Neuron (in vitro differentiated cells): ENCODE data around the gene GIMAP1.
"Not testable (repeated sequence)": the region's sequence is repeated elsewhere in the genome, so short reads cannot be mapped to it uniquely, and the experiment has no call there.

Experiments
- H2AFZ ChIP-seq: one replicate; pipeline ENCODE4 v1.6.1; 2013; ENCODE audit warnings: low read depth, mild to moderate bottlenecking, inconsistent platforms, low read length, moderate library complexity
- H3K27me3 ChIP-seq: one replicate; pipeline ENCODE4 v1.6.1; 2013; ENCODE audit warnings: low read length; ENCODE audit not compliant: insufficient read depth
- H3K36me3 ChIP-seq: one replicate; pipeline ENCODE4 v1.6.1; 2013; ENCODE audit warnings: low read length; ENCODE audit not compliant: insufficient read depth
- H3K4me1 ChIP-seq: one replicate; pipeline ENCODE4 v1.6.1; 2013; ENCODE audit warnings: low read length; ENCODE audit not compliant: insufficient read depth
- H3K4me3 ChIP-seq: 2 replicates; pipeline ENCODE4 v1.5.1; 2013; ENCODE audit warnings: mild to moderate bottlenecking, low read length, moderate library complexity
- H3K9me3 ChIP-seq: one replicate; pipeline ENCODE4 v1.6.1; 2013; ENCODE audit warnings: low read length

The GIMAP1 gene

GRCh38 chr7:150716368-150716767 lies at the start of gene GIMAP1:
Gene GIMAP1, plus strand, starts transcription at chr7:150716613. Its CDS starts 2,435 bp downstream, at chr7:150719048.
- Histone ChIP-seq H3K36me3 (no peaks in the 10 kb centered on the region), H3K27me3 (peaks cover 8% of the 10 kb centered on the region), H3K4me1 (no peaks in the 10 kb centered on the region), H2AFZ (no peak within 1 kb of the TSS), H3K4me3 (no peak within 1 kb of the TSS), H3K9me3 (no peaks in the 10 kb centered on the region)

GRCh38 chr7:150668472-150668911 lies 47.9 kb upstream of the GIMAP1 start:
- Histone ChIP-seq H3K9me3 (no peaks in the 10 kb centered on the region), H3K4me3 (no peak overlapping the region), H2AFZ (no peak overlapping the region), H3K36me3 (no peaks in the 10 kb centered on the region), H3K4me1 (no peaks in the 10 kb centered on the region), H3K27me3 (no peaks in the 10 kb centered on the region)

- Histone ChIP-seq H2AFZ (no peak overlapping the region), H3K4me3 (no peak overlapping the region), H3K27me3 (no peaks in the 10 kb centered on the region)
Measured at GRCh38 chr7:150668977-150669376, 47.4 kb upstream of the GIMAP1 start.

GRCh38 chr7:150671798-150672585 lies 44.4 kb upstream of the GIMAP1 start:
- H3K4me3 ChIP-seq, H3K9me3 ChIP-seq, H2AFZ ChIP-seq, H3K27me3 ChIP-seq, H3K4me1 ChIP-seq, H3K36me3 ChIP-seq: not testable (repeated sequence)

More at GRCh38 chr7:150668977-150669376, 47.4 kb upstream of the GIMAP1 start:
- no peaks in the 10 kb centered on the region for H3K36me3 ChIP-seq
- H3K4me1 ChIP-seq = no peaks in the 10 kb centered on the region
- H3K9me3 ChIP-seq = no peaks in the 10 kb centered on the region

GRCh38 chr7:150675714-150676113 lies 40.7 kb upstream of the GIMAP1 start:
- Histone ChIP-seq H3K9me3 (no peaks in the 10 kb centered on the region), H3K27me3 (no peaks in the 10 kb centered on the region), H3K4me3 (no peak overlapping the region)

GRCh38 chr7:150676276-150676675 lies 40.1 kb upstream of the GIMAP1 start:
- not testable (repeated sequence) for H3K27me3 ChIP-seq, H3K4me3 ChIP-seq, H3K36me3 ChIP-seq, H2AFZ ChIP-seq, H3K4me1 ChIP-seq, H3K9me3 ChIP-seq

More at GRCh38 chr7:150675714-150676113, 40.7 kb upstream of the GIMAP1 start:
- no peak overlapping the region for H2AFZ ChIP-seq
- H3K36me3 ChIP-seq = no peaks in the 10 kb centered on the region
- no peaks in the 10 kb centered on the region for H3K4me1 ChIP-seq

- H2AFZ ChIP-seq, H3K27me3 ChIP-seq, H3K4me3 ChIP-seq, H3K9me3 ChIP-seq, H3K36me3 ChIP-seq, H3K4me1 ChIP-seq: not testable (repeated sequence)
Measured at GRCh38 chr7:150676854-150677253, 39.6 kb upstream of the GIMAP1 start.

- H3K27me3 ChIP-seq, H3K9me3 ChIP-seq, H3K4me3 ChIP-seq, H2AFZ ChIP-seq, H3K4me1 ChIP-seq, H3K36me3 ChIP-seq: not testable (repeated sequence)
Measured at GRCh38 chr7:150678601-150679000, 37.8 kb upstream of the GIMAP1 start.

- H3K27me3 ChIP-seq, H3K4me3 ChIP-seq, H3K4me1 ChIP-seq, H3K36me3 ChIP-seq, H3K9me3 ChIP-seq, H2AFZ ChIP-seq: not testable (repeated sequence)
Measured at GRCh38 chr7:150680364-150680763, 36.0 kb upstream of the GIMAP1 start.

GRCh38 chr7:150685219-150686029 lies 31.0 kb upstream of the GIMAP1 start, which contains the start of gene GIMAP2:
Gene GIMAP2, plus strand, starts transcription at chr7:150685706. Its CDS starts 1,354 bp downstream, at chr7:150687060.
- Histone ChIP-seq H3K9me3 (no peaks in the 10 kb centered on the region), H3K4me3 (no peak within 1 kb of the TSS), H3K27me3 (no peaks in the 10 kb centered on the region)

GRCh38 chr7:150686030-150686631 lies 30.3 kb upstream of the GIMAP1 start:
- Histone ChIP-seq H2AFZ (no peak overlapping the region), H3K4me1 (no peaks in the 10 kb centered on the region), H3K27me3 (peaks cover 4% of the 10 kb centered on the region), H3K9me3 (no peaks in the 10 kb centered on the region), H3K4me3 (no peak overlapping the region), H3K36me3 (no peaks in the 10 kb centered on the region)

More at GRCh38 chr7:150685219-150686029, 31.0 kb upstream of the GIMAP1 start, which contains the start of gene GIMAP2:
- H3K36me3 ChIP-seq = no peaks in the 10 kb centered on the region
- H2AFZ ChIP-seq = peak within 1 kb of the TSS; percentile 34
- no peaks in the 10 kb centered on the region for H3K4me1 ChIP-seq

- H3K9me3 ChIP-seq = no peaks in the 10 kb centered on the region
- H3K4me3 ChIP-seq = no peak overlapping the region
- H2AFZ ChIP-seq = no peak overlapping the region
- H3K4me1 ChIP-seq = no peaks in the 10 kb centered on the region
- peaks cover 4% of the 10 kb centered on the region for H3K27me3 ChIP-seq
- H3K36me3 ChIP-seq = no peaks in the 10 kb centered on the region
Measured at GRCh38 chr7:150688630-150689029, 27.8 kb upstream of the GIMAP1 start.

- no peak overlapping the region for H2AFZ ChIP-seq
- no peaks in the 10 kb centered on the region for H3K9me3 ChIP-seq
- H3K27me3 ChIP-seq = peaks cover 4% of the 10 kb centered on the region
- H3K36me3 ChIP-seq = no peaks in the 10 kb centered on the region
- no peaks in the 10 kb centered on the region for H3K4me1 ChIP-seq
- H3K4me3 ChIP-seq = no peak overlapping the region
Measured at GRCh38 chr7:150695654-150696053, 20.8 kb upstream of the GIMAP1 start.
